ENCODE data around the gene ZNF608.

DNA sequence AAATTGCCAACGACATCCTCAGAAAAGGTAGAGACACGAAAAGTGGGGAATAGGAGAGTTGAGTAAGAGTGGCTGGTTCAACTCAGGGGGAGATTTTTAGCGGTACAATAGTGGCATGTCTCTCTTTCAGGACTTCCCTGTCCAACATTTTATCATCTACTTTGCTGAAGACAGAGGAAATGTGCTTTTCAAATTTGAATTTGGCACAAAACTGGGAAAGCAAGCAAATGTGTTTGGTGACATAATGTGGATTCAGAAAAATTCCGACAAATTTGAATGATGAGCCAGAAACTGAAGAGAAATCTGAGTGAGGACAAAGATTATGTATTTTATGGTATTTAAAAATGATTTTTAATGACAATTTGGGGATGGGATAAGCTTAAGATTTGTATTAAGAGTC, 33.6 kb upstream of the ZNF608 start:
- TF ChIP-seq, protein P1, sequence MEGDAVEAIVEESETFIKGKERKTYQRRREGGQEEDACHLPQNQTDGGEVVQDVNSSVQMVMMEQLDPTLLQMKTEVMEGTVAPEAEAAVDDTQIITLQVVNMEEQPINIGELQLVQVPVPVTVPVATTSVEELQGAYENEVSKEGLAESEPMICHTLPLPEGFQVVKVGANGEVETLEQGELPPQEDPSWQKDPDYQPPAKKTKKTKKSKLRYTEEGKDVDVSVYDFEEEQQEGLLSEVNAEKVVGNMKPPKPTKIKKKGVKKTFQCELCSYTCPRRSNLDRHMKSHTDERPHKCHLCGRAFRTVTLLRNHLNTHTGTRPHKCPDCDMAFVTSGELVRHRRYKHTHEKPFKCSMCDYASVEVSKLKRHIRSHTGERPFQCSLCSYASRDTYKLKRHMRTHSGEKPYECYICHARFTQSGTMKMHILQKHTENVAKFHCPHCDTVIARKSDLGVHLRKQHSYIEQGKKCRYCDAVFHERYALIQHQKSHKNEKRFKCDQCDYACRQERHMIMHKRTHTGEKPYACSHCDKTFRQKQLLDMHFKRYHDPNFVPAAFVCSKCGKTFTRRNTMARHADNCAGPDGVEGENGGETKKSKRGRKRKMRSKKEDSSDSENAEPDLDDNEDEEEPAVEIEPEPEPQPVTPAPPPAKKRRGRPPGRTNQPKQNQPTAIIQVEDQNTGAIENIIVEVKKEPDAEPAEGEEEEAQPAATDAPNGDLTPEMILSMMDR (conservative IDR thresholded peaks at IDR 0.05; ENCODE audit: low read depth, low read length): no peak
- TF ChIP-seq EZH2 (IDR thresholded peaks at IDR 0.05; ENCODE audit: borderline replicate concordance, low read depth, low read length, poor library complexity, severe bottlenecking): no peak

Measured in A673 (cell line).